ENCODE results near the gene SESN2. TPM values are rescaled to one million over a fixed set of nuclear protein-coding genes. Genes with fewer than 3 reads are reported as not detected.
"Not testable (repeated sequence)": the region's sequence is repeated elsewhere in the genome, so short reads cannot be mapped to it uniquely, and the experiment has no call there.

Gene SESN2
- total RNA-seq, 1 experiment from 2014 or later: 51.1 TPM

DNA sequence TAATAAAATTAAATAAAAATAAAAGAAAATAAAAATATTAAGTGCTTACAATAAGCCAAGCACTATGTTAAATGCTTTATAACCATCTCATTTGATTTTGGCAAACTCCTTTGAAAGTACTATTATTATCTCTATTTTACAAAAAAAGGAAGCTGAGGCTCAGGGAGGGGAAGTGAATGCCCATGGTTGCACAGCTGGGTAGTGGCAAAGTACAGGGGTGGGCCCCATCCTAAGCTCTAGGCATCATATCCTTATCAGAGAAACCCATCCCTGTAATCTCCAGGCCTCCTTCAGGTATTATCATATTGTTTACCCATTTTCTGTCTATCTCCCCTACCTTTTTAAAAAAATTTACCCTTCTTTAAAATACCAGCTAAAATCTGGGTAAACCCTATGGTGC, 67.2 kb downstream of the SESN2 start:
- DNase-seq (ENCODE audit: extremely low read depth, low read depth): no peak

DNA sequence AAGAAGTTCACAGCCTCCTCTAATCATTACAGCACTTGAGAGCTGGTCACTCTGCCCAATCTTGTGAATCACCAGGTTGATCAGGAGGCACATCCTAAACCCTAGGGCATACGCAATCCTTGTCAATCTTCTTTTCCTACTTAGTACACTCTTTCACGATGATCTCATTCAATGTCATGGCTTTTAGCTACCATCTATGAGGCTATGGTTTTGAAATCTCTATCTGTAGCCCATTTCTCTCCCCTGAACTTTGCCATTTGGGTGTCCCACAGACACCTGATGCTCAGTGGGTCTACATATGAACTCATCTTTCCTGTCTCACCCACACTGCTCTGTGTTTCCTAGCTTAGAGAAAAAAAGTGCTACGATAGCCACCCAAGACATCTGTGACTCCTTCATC, 67.7 kb downstream of the SESN2 start:
- DNase-seq (ENCODE audit: extremely low read depth, low read depth): no peak

DNA sequence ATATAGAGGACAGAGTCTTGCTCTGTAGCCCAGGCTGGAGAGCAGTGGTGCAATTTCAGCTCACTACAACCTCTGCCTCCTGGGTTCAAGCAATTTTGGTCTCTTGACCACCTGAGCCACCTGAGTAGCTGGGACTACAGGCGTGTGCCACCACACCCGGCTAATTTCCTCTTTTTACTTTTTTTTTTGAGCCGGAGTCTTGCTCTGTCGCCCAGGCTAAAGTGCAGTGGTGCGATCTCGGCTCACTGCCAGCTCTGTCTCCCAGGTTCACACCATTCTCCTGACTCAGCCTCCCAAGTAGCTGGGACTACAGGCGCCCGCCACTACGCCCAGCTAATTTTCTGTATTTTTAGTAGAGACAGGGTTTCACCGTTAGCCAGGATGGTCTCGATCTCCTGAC, 68.1 kb downstream of the SESN2 start:
- DNase-seq (ENCODE audit: extremely low read depth, low read depth): not testable (repeated sequence)

DNA sequence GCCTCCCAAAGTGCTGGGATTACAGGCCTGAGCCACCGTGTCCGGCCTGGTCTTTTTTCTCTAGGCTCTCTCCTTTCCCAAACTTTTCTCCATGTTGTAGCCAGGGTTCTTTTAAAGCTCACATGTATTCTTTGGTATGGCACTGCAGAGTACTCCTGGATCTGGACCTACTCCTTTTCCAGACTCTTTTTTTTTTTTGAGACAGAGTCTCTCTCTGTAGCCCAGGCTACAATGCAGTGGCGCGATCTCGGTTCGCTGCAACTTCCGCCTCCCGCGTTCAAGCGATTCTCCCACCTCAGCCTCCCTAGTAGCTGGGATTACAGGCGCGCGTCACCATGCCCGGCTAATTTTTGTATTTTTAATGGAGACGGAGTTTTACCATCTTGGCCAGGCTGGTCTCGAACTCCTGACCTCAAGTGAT, 68.9 kb downstream of the SESN2 start:
- no peak for DNase-seq (ENCODE audit: extremely low read depth, low read depth)

DNA sequence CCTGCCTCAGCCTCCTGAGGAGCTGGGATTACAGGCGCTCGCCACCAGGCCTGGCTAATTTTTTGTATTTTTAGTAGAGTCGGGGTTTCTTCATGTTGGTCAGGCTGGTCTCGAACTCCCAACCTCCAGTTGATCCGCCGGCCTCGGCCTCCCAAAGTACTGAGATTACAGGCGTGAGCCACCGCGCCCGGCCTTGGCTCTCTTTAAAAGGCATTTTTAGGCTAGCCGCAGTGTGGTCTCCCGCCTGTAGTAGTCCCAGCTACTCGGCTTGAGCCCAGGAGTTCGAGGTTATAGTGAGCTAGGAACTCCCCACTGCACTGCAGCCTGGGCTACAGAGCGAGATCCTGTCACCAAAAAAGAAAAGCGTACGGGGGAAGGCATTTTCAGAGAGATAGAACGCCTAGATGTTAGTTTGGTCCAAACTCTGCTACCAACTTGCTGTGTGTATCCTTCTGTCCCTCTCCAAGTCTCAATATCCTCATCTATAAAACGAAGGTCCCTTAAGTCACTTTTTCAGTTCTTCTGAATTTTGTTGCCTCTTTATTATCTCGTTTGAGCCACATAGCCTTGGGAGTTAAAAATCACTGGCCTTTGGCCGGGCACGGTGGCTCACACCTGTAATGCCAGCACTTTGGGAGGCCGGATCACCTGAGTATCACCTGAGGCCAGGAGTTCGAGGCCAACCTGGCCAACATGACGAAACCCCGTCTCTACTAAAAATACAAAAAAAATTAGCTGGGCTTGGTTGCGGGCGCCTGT, 70.3 kb downstream of the SESN2 start:
- DNase-seq (ENCODE audit: extremely low read depth, low read depth): no peak

Other genes with a start within 250 kb of the SESN2 start
- 5.2 and 6.5 TPM in 2 replicates for gene EYA3, start 170.9 kb upstream of the SESN2 start, total RNA-seq (2014; rRNA removed; shearing (Covaris generic))
- gene PTAFR, start 82.8 kb upstream of the SESN2 start, total RNA-seq (2014; rRNA removed; shearing (Covaris generic)): 0.09 TPM in 1 of 2 replicates, not detected in the other
- gene DNAJC8, start 26.5 kb upstream of the SESN2 start, total RNA-seq (2014; rRNA removed; shearing (Covaris generic)): 55.8 and 59.6 TPM in 2 replicates
- 160 and 197 TPM in 2 replicates for gene ATP5IF1, start 23.4 kb upstream of the SESN2 start, total RNA-seq (2014; rRNA removed; shearing (Covaris generic))
- 13.6 and 15.1 TPM in 2 replicates for gene MED18, start 69.5 kb downstream of the SESN2 start, total RNA-seq (2014; rRNA removed; shearing (Covaris generic))
- gene PHACTR4, start 110.2 kb downstream of the SESN2 start, total RNA-seq (2014; rRNA removed; shearing (Covaris generic)): 10.9 and 13.0 TPM in 2 replicates
- 34.2 and 38.9 TPM in 2 replicates for gene RCC1, start 246.5 kb downstream of the SESN2 start, total RNA-seq (2014; rRNA removed; shearing (Covaris generic))

Data from NCI-H460 (cell line).